Naive thymus-derived CD4-positive, alpha-beta T cell (primary cell): ENCODE results near the gene LRMDA. TPM values are rescaled to one million over a fixed set of nuclear protein-coding genes. Genes with fewer than 3 reads are reported as not detected.
A peak's percentile ranks its signal among the peaks of the same experiment; 100 is the strongest.

Experiments
- ATAC-seq: fragments of 150-1000 bp; cut with Tn5 transposase; 2 replicates; pipeline ENCODE4 v1.10.0; 2021; ENCODE audit warnings: mild to moderate bottlenecking, moderate library complexity
- CTCF ChIA-PET: fragments of 350-600 bp; sonication (Branson Sonifier 250); formaldehyde crosslinking; loops from one replicate; lab custom pipeline; 2021; ENCODE audit warnings: antibody characterized with exemption; lab: Charles Lee
- POLR2A ChIA-PET: fragments of 350-600 bp; sonication (Branson Sonifier 250); formaldehyde crosslinking; loops from one replicate; lab custom pipeline; 2021; ENCODE audit warnings: antibody characterized with exemption, inconsistent platforms; lab: Charles Lee
- DNase-seq, 9 donors: peaks; one replicate each; pipeline versions ENCODE4 v3.0.0 to v3.0.0-alpha.2; 2020 to 2022; ENCODE audit warnings: mixed read lengths in 1 of 9
- H3K27ac ChIP-seq: one replicate; pipeline ENCODE4 v1.7.0; 2013; ENCODE audit warnings: mild to moderate bottlenecking, low read depth, low read length, moderate library complexity
- H3K27me3 ChIP-seq, 2 donors: one replicate each; pipeline ENCODE4 v1.7.0; 2013; ENCODE audit warnings: low read length in 2 of 2, mild to moderate bottlenecking in 2 of 2, moderate library complexity in 2 of 2; ENCODE audit not compliant: control insufficient read depth in 2 of 2, insufficient read depth in 2 of 2
- H3K36me3 ChIP-seq, 3 experiments: 1 replicate in 2 of 3; 2 replicates in 1 of 3; pipeline ENCODE4 v1.7.0; 2013; ENCODE audit warnings: low read length in 3 of 3, mild to moderate bottlenecking in 3 of 3, moderate library complexity in 1 of 3; ENCODE audit not compliant: insufficient read depth in 3 of 3, control insufficient read depth in 2 of 3
- H3K4me1 ChIP-seq, 2 donors: one replicate each; pipeline ENCODE4 v1.7.0; 2013; ENCODE audit warnings: low read length in 2 of 2, mild to moderate bottlenecking in 2 of 2, moderate library complexity in 1 of 2; ENCODE audit not compliant: control insufficient read depth in 2 of 2, insufficient read depth in 2 of 2
- H3K4me3 ChIP-seq: 2 replicates; pipeline ENCODE4 v1.7.0; 2013; ENCODE audit warnings: mild to moderate bottlenecking, low read length
- H3K9me3 ChIP-seq, 3 experiments: 1 replicate in 2 of 3; 2 replicates in 1 of 3; pipeline ENCODE4 v1.7.0; 2013; ENCODE audit warnings: low read length in 3 of 3; ENCODE audit not compliant: control insufficient read depth in 2 of 3
- H3K27ac Mint-ChIP-seq, 9 donors: one replicate each; pipeline ENCODE4 v1.8.0; 2020 to 2022; ENCODE audit warnings: mixed read lengths in 9 of 9, mild to moderate bottlenecking in 8 of 9, moderate library complexity in 5 of 9, inconsistent platforms in 2 of 9
- H3K27me3 Mint-ChIP-seq, 5 donors: one replicate each; pipeline ENCODE4 v1.8.0; 2021 to 2022; ENCODE audit warnings: mixed read lengths in 5 of 5, mild to moderate bottlenecking in 1 of 5
- H3K36me3 Mint-ChIP-seq, 5 donors: one replicate each; pipeline ENCODE4 v1.8.0; 2020 to 2022; ENCODE audit warnings: mixed read lengths in 5 of 5, mild to moderate bottlenecking in 3 of 5, inconsistent platforms in 1 of 5
- H3K4me1 Mint-ChIP-seq, 7 donors: one replicate each; pipeline ENCODE4 v1.8.0; 2020 to 2022; ENCODE audit warnings: mixed read lengths in 7 of 7, mild to moderate bottlenecking in 3 of 7, inconsistent platforms in 1 of 7
- H3K4me3 Mint-ChIP-seq, 10 donors: one replicate each; pipeline ENCODE4 v1.8.0; 2020 to 2022; ENCODE audit warnings: mild to moderate bottlenecking in 10 of 10, mixed read lengths in 10 of 10, moderate library complexity in 6 of 10, inconsistent platforms in 2 of 10
- H3K9me3 Mint-ChIP-seq, 11 donors: one replicate each; pipeline ENCODE4 v1.8.0; 2020 to 2022; ENCODE audit warnings: mixed read lengths in 11 of 11, mild to moderate bottlenecking in 4 of 11, inconsistent platforms in 1 of 11, moderate library complexity in 1 of 11
- intact Hi-C, 2 donors: fragments of 100-400 bp; cut with micrococcal nuclease; formaldehyde crosslinking; loops; one replicate each; pipeline ENCODE4 v1.15.1; 2023
- polyA plus RNA-seq, 2 donors: library from polyadenylated mRNA; unstranded; fragments of 300-500 nt; fragmentation: Illumina TruSeq; gene quantifications; one replicate each; pipeline ENCODE4 v1.2.3, GENCODE V29; 2021
- total RNA-seq, 6 experiments: library from RNA in 5 of 6; stranded (reverse) in 5 of 6; gene quantifications; 1 replicate in 5 of 6; 2 replicates in 1 of 6; pipeline ENCODE4 v1.2.3 and lab custom pipeline; 2021 to 2026

Gene LRMDA
- total and polyA plus RNA-seq, 7 experiments from 2014 or later, result 0.57 to 14.9 (median 3.0) TPM; not detected in 4

GRCh38 chr10:76230921-76231285, 799.5 kb downstream of the LRMDA start:
- no peaks in the 10 kb centered on the region for H3K4me1 ChIP-seq
- ATAC-seq (no peak), DNase-seq (no peak)
- Mint-ChIP-seq H3K36me3 (no peaks in the 10 kb centered on the region), H3K9me3 (peaks cover 0 to 5% (median 2%) of the 10 kb centered on the region in 11 donors), H3K27me3 (peaks cover 0 to 6% (median 0%) of the 10 kb centered on the region in 5 donors), H3K4me1 (peaks cover 0 to 5% (median 0%) of the 10 kb centered on the region in 7 donors), H3K27ac (peak overlapping the region in 3 of 9 donors; percentile 9 to 69 (median 12)), H3K4me3 (peak overlapping the region in 2 of 10 donors; percentile 6 to 30)
- H3K27me3 ChIP-seq, result no peaks in the 10 kb centered on the region
- ChIA-PET POLR2A (no interaction called here), CTCF (no interaction called here)
- no peak overlapping the region for H3K27ac ChIP-seq
- intact Hi-C loops, result no loop called here
- no peak overlapping the region for H3K4me3 ChIP-seq
- no peaks in the 10 kb centered on the region for H3K9me3 ChIP-seq
- H3K36me3 ChIP-seq, result no peaks in the 10 kb centered on the region

- H3K27ac Mint-ChIP-seq, result peak overlapping the region in 2 of 9 donors; percentile 9 to 12
- Histone ChIP-seq H3K27ac (no peak overlapping the region), H3K4me3 (no peak overlapping the region), H3K4me1 (no peaks in the 10 kb centered on the region), H3K27me3 (no peaks in the 10 kb centered on the region), H3K9me3 (no peaks in the 10 kb centered on the region), H3K36me3 (no peaks in the 10 kb centered on the region)
- peaks cover 0 to 4% (median 0%) of the 10 kb centered on the region in 5 donors for H3K27me3 Mint-ChIP-seq
- ATAC-seq (no peak), DNase-seq (no peak)
- CTCF ChIA-PET, result no interaction called here
- H3K36me3 Mint-ChIP-seq, result no peaks in the 10 kb centered on the region
- H3K4me1 Mint-ChIP-seq, result peaks cover 0 to 5% (median 0%) of the 10 kb centered on the region in 7 donors
- peaks cover 0 to 5% (median 0%) of the 10 kb centered on the region in 11 donors for H3K9me3 Mint-ChIP-seq
- POLR2A ChIA-PET, result no interaction called here
- intact Hi-C loops, result no loop called here
- H3K4me3 Mint-ChIP-seq, result peak overlapping the region in 1 of 10 donors; percentile 6
Measured at GRCh38 chr10:76231286-76231934, 800.0 kb downstream of the LRMDA start.

GRCh38 chr10:76234499-76235226, 803.2 kb downstream of the LRMDA start:
- POLR2A ChIA-PET, result no interaction called here
- no peak overlapping the region for H3K27ac Mint-ChIP-seq

DNA sequence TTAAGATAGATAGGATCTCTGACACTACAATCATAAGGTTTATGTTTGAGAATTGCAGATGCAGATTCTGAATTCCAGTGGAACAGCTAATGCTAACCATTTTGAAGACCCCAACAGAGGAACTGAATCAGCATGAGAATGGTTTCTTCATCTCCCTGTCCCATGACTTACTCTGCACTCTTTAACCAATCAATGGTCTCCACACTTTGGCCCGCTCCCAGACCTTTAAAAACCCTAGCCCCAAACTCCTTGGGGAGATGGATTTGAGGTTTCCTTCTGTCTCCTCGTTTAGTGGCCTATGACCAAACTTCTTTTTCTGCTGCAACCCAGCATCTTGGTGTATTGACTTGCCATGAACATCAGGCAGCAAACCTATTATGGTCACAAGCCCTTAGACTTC, 804.9 kb downstream of the LRMDA start:
- Histone ChIP-seq H3K4me1 (no peaks in the 10 kb centered on the region), H3K27ac (no peak overlapping the region), H3K4me3 (no peak overlapping the region), H3K9me3 (no peaks in the 10 kb centered on the region), H3K36me3 (no peaks in the 10 kb centered on the region), H3K27me3 (no peaks in the 10 kb centered on the region)
- POLR2A ChIA-PET, result no interaction called here
- no peak overlapping the region for H3K4me3 Mint-ChIP-seq
- H3K27me3 Mint-ChIP-seq, result no peaks in the 10 kb centered on the region
- H3K9me3 Mint-ChIP-seq, result peaks cover 0 to 5% (median 0%) of the 10 kb centered on the region in 11 donors
- H3K36me3 Mint-ChIP-seq, result no peaks in the 10 kb centered on the region
- CTCF ChIA-PET, result no interaction called here
- no peak for DNase-seq
- H3K27ac Mint-ChIP-seq, result no peak overlapping the region
- ATAC-seq, result no peak
- intact Hi-C loops, result no loop called here
- H3K4me1 Mint-ChIP-seq, result peaks cover 0 to 5% (median 0%) of the 10 kb centered on the region in 7 donors

More at GRCh38 chr10:76234499-76235226, 803.2 kb downstream of the LRMDA start:
- Histone ChIP-seq H3K27ac (no peak overlapping the region), H3K36me3 (no peaks in the 10 kb centered on the region), H3K4me3 (no peak overlapping the region), H3K9me3 (no peaks in the 10 kb centered on the region), H3K27me3 (no peaks in the 10 kb centered on the region), H3K4me1 (no peaks in the 10 kb centered on the region)
- Mint-ChIP-seq H3K27me3 (no peaks in the 10 kb centered on the region), H3K9me3 (peaks cover 0 to 5% (median 0%) of the 10 kb centered on the region in 11 donors), H3K4me1 (peaks cover 0 to 5% (median 0%) of the 10 kb centered on the region in 7 donors), H3K36me3 (no peaks in the 10 kb centered on the region), H3K4me3 (no peak overlapping the region)
- intact Hi-C loops, result no loop called here
- DNase-seq (no peak), ATAC-seq (no peak)
- CTCF ChIA-PET, result interaction anchor here (0.7 kb wide), 1 partner anchor 29 kb away, joined by 3 read pairs; no protein-coding TSS in a partner anchor

GRCh38 chr10:76242956-76243355, 811.5 kb downstream of the LRMDA start:
- H3K27ac ChIP-seq, result no peak overlapping the region
- H3K36me3 ChIP-seq, result no peaks in the 10 kb centered on the region
- intact Hi-C loops, result no loop called here
- ATAC-seq (no peak), DNase-seq (no peak)
- no peaks in the 10 kb centered on the region for H3K4me1 ChIP-seq
- Mint-ChIP-seq H3K27me3 (no peaks in the 10 kb centered on the region), H3K36me3 (no peaks in the 10 kb centered on the region), H3K4me1 (peaks cover 0 to 5% (median 0%) of the 10 kb centered on the region in 7 donors), H3K27ac (no peak overlapping the region), H3K4me3 (no peak overlapping the region), H3K9me3 (peaks cover 0 to 5% (median 0%) of the 10 kb centered on the region in 11 donors)
- POLR2A ChIA-PET, result no interaction called here
- no peaks in the 10 kb centered on the region for H3K27me3 ChIP-seq
- H3K9me3 ChIP-seq, result no peaks in the 10 kb centered on the region
- CTCF ChIA-PET, result no interaction called here
- H3K4me3 ChIP-seq, result no peak overlapping the region

DNA sequence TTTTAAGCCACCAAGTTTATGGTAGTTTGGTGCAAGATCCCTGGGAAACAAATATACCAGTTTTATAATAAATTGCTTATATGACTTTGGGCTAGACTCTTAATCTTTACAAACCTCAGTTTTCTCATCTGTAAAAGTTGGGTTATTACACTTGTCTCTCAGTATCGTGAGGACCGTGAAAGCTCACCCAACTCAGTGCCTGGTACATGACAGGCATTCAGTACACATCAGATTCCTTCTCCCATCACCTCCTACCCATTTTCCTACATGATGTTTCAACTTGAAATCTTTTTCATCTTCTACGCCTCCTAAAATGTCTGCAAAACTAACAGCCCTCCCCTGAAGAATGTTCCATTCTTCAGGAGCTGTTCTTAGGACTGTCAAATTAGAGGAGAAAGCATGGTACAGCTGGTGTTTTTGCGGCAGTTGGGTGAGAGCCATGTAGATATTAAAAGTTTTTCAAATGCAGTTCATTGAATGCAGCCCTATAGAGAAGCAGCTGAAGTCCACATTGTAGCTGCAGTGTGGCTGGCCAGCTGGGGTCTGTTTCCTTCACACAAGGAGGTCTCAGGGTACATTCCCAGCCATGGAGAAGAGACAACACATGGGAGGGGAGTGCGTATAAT, 812.8 kb downstream of the LRMDA start:
- Mint-ChIP-seq H3K27me3 (no peaks in the 10 kb centered on the region), H3K36me3 (no peaks in the 10 kb centered on the region), H3K4me3 (no peak overlapping the region), H3K4me1 (peaks cover 0 to 5% (median 0%) of the 10 kb centered on the region in 7 donors), H3K27ac (no peak overlapping the region), H3K9me3 (peaks cover 0 to 5% (median 0%) of the 10 kb centered on the region in 11 donors)
- intact Hi-C loops, result no loop called here
- POLR2A ChIA-PET, result no interaction called here
- Histone ChIP-seq H3K27ac (no peak overlapping the region), H3K36me3 (no peaks in the 10 kb centered on the region), H3K9me3 (no peaks in the 10 kb centered on the region), H3K4me1 (no peaks in the 10 kb centered on the region), H3K27me3 (no peaks in the 10 kb centered on the region), H3K4me3 (no peak overlapping the region)
- DNase-seq (no peak), ATAC-seq (no peak)
- CTCF ChIA-PET, result no interaction called here
